COLO668 (cell line): Measurements from ENCODE around the gene GCNT4.
"Not testable (repeated sequence)": the region's sequence is repeated elsewhere in the genome, so short reads cannot be mapped to it uniquely, and the experiment has no call there.

Experiments
- DNase-seq: peaks from one replicate; lab custom pipeline; 2025; ENCODE audit not compliant: unreplicated experiment; lab: John Stamatoyannopoulos, UW

GCNT4 gene

GRCh38 chr5:75052192-75053053, at the start of gene GCNT4:
TSS of gene GCNT4 (minus strand) at chr5:75052558. CDS start at chr5:75030037, 22,521 bp downstream.
- peak; percentile 57 for DNase-seq

- DNase-seq: not testable (repeated sequence)
Observed at GRCh38 chr5:75095956-75096355, 43.6 kb upstream of the GCNT4 start.

GRCh38 chr5:75091597-75091996, 39.2 kb upstream of the GCNT4 start:
- DNase-seq: no peak

GRCh38 chr5:75089662-75090061, 37.3 kb upstream of the GCNT4 start:
- DNase-seq: no peak

GRCh38 chr5:75089137-75089536, 36.8 kb upstream of the GCNT4 start:
- DNase-seq: no peak

- no peak for DNase-seq
Observed at GRCh38 chr5:75088648-75089047, 36.3 kb upstream of the GCNT4 start.

- DNase-seq: no peak
Observed at GRCh38 chr5:75081510-75081909, 29.2 kb upstream of the GCNT4 start.

GRCh38 chr5:75079346-75079745, 27.0 kb upstream of the GCNT4 start:
- not testable (repeated sequence) for DNase-seq

GRCh38 chr5:75078027-75078426, 25.7 kb upstream of the GCNT4 start:
- DNase-seq: no peak

- no peak for DNase-seq
Observed at GRCh38 chr5:75072061-75072460, 19.7 kb upstream of the GCNT4 start.

- DNase-seq: no peak
Observed at GRCh38 chr5:75071100-75071499, 18.7 kb upstream of the GCNT4 start.

- no peak for DNase-seq
Observed at GRCh38 chr5:75067434-75067833, 15.1 kb upstream of the GCNT4 start.

- DNase-seq: no peak
Observed at GRCh38 chr5:75062925-75063531, 10.7 kb upstream of the GCNT4 start.

GRCh38 chr5:75059912-75060545, 7.7 kb upstream of the GCNT4 start:
- no peak for DNase-seq

- DNase-seq: no peak
Observed at GRCh38 chr5:75058986-75059535, 6.7 kb upstream of the GCNT4 start.

- DNase-seq: no peak
Observed at GRCh38 chr5:75057561-75057960, 5.2 kb upstream of the GCNT4 start.

- DNase-seq: no peak
Observed at GRCh38 chr5:75055727-75056144, 3.4 kb upstream of the GCNT4 start.

GRCh38 chr5:75054134-75054930, 2.0 kb upstream of the GCNT4 start:
- no peak for DNase-seq

GRCh38 chr5:75053304-75054133, 1.2 kb upstream of the GCNT4 start:
- peak; percentile 57 for DNase-seq

- DNase-seq: no peak
Observed at GRCh38 chr5:75053054-75053303, 621 bp upstream of the GCNT4 start.
